IMR-90 (cell line): ENCODE data around the gene CD46. TPM values are rescaled to one million over a fixed set of nuclear protein-coding genes. Genes with fewer than 3 reads are reported as not detected.

Source experiments
- ATAC-seq: fragments of 200-7000 bp; cut with Tn5 transposase; 2 replicates; pipeline ENCODE4 v1.9.1; 2020; ENCODE audit warnings: low read depth, mild to moderate bottlenecking, moderate library complexity
- BruUV-seq: library from RNA; stranded (reverse); fragments of 400-500 nt; replicated peaks from 2 replicates; lab custom pipeline; 2021; lab: Mats Ljungman, UMichigan
- CTCF ChIA-PET: fragments of 300-600 bp; formaldehyde crosslinking; extraction: SDS; loops from one replicate; lab custom pipeline; 2021; ENCODE audit warnings: antibody characterized with exemption; lab: Yijun Ruan, JAX
- POLR2A ChIA-PET: fragments of 300-600 bp; sonication (Branson Sonifier 250); formaldehyde crosslinking; loops from one replicate; lab custom pipeline; 2022; ENCODE audit warnings: antibody characterized with exemption; ENCODE audit not compliant: unreplicated experiment; lab: Charles Lee
- DNase-seq: peaks from one replicate; pipeline ENCODE4 v3.0.0; 2013
- H2AFZ ChIP-seq: replicated peaks from 2 replicates; pipeline ENCODE3; 2013; ENCODE audit warnings: low read length, mild to moderate bottlenecking; ENCODE audit not compliant: poor library complexity
- H2AK5ac ChIP-seq: 2 replicates; pipeline ENCODE4 v1.6.1; 2013; ENCODE audit warnings: low read depth, low read length, inconsistent platforms
- H2AK9ac ChIP-seq: replicated peaks from 2 replicates; pipeline ENCODE3; 2013; ENCODE audit warnings: mild to moderate bottlenecking, low read depth, low read length, moderate library complexity; ENCODE audit not compliant: poor library complexity
- H2BK120ac ChIP-seq: 2 replicates; pipeline ENCODE4 v1.6.1; 2013; ENCODE audit warnings: low read depth, low read length, inconsistent platforms
- H2BK15ac ChIP-seq: 3 replicates; pipeline ENCODE4 v1.6.1; 2013; ENCODE audit warnings: low read depth, low read length, inconsistent platforms
- H2BK20ac ChIP-seq: 2 replicates; pipeline ENCODE4 v1.6.1; 2013; ENCODE audit warnings: low read depth, mild to moderate bottlenecking, inconsistent platforms, low read length, moderate library complexity
- H2BK5ac ChIP-seq: 2 replicates; pipeline ENCODE4 v1.6.1; 2013; ENCODE audit warnings: mild to moderate bottlenecking, low read depth, low read length, inconsistent platforms; ENCODE audit not compliant: poor library complexity, severe bottlenecking
- H3K14ac ChIP-seq: replicated peaks from 2 replicates; pipeline ENCODE4 v1.6.1; 2013; ENCODE audit warnings: low read depth, low read length, inconsistent platforms
- H3K18ac ChIP-seq: 2 replicates; pipeline ENCODE4 v1.6.1; 2013; ENCODE audit warnings: low read depth, low read length, control low read depth
- H3K23ac ChIP-seq: 2 replicates; pipeline ENCODE4 v1.6.1; 2013; ENCODE audit warnings: low read depth, low read length, inconsistent platforms
- H3K27ac ChIP-seq: 2 replicates; pipeline ENCODE4 v1.5.1; 2013; ENCODE audit warnings: mild to moderate bottlenecking, control low read depth, low read length; ENCODE audit not compliant: insufficient read depth
- H3K27me3 ChIP-seq: 2 replicates; pipeline ENCODE4 v1.6.1; 2013; ENCODE audit warnings: low read length; ENCODE audit not compliant: control insufficient read depth, insufficient read depth
- H3K36me3 ChIP-seq: 2 replicates; pipeline ENCODE4 v1.6.1; 2013; ENCODE audit warnings: low read length, mixed read lengths; ENCODE audit not compliant: control insufficient read depth, insufficient read depth
- H3K4ac ChIP-seq: 2 replicates; pipeline ENCODE4 v1.6.1; 2013; ENCODE audit warnings: low read depth, low read length, inconsistent platforms
- H3K4me1 ChIP-seq: 2 replicates; pipeline ENCODE4 v1.6.1; 2013; ENCODE audit warnings: low read length, mixed read lengths; ENCODE audit not compliant: control insufficient read depth, insufficient read depth
- H3K4me2 ChIP-seq: 2 replicates; pipeline ENCODE4 v1.6.1; 2013; ENCODE audit warnings: low read depth, mild to moderate bottlenecking, control low read depth, low read length, moderate library complexity
- H3K4me3 ChIP-seq: 2 replicates; pipeline ENCODE4 v1.5.1; 2013; ENCODE audit warnings: low read depth, mild to moderate bottlenecking, control low read depth, low read length, moderate library complexity; ENCODE audit not compliant: insufficient read depth
- H3K56ac ChIP-seq: 2 replicates; pipeline ENCODE4 v1.6.1; 2013; ENCODE audit warnings: low read length, inconsistent platforms; ENCODE audit not compliant: insufficient read depth; ENCODE audit errors: extremely low read depth
- H3K79me1 ChIP-seq, 2 experiments: 2 replicates each; pipeline ENCODE4 v1.6.1; 2013; ENCODE audit warnings: low read length in 2 of 2, inconsistent platforms in 1 of 2, low read depth in 1 of 2
- H3K9ac ChIP-seq: 2 replicates; pipeline ENCODE4 v1.6.1; 2013; ENCODE audit warnings: low read depth, low read length, control low read depth
- H3K9me1 ChIP-seq: 2 replicates; pipeline ENCODE4 v1.6.1; 2013; ENCODE audit warnings: low read length, inconsistent platforms; ENCODE audit not compliant: insufficient read depth
- H3K9me3 ChIP-seq: 2 replicates; pipeline ENCODE4 v1.6.1; 2013; ENCODE audit warnings: low read length; ENCODE audit not compliant: control insufficient read depth, insufficient read depth
- H4K20me1 ChIP-seq: 2 replicates; pipeline ENCODE4 v1.6.1; 2013; ENCODE audit warnings: low read length, inconsistent platforms; ENCODE audit not compliant: insufficient read depth
- H4K5ac ChIP-seq: 2 replicates; pipeline ENCODE4 v1.6.1; 2013; ENCODE audit warnings: mild to moderate bottlenecking, low read depth, low read length, control low read depth
- H4K8ac ChIP-seq, 2 experiments: 2 replicates each; pipeline ENCODE4 v1.6.1; 2013; ENCODE audit warnings: low read depth in 2 of 2, low read length in 2 of 2, control low read depth in 1 of 2, inconsistent platforms in 1 of 2
- H4K91ac ChIP-seq: 2 replicates; pipeline ENCODE4 v1.6.1; 2013; ENCODE audit warnings: low read depth, low read length, inconsistent platforms; ENCODE audit not compliant: insufficient read depth
- CEBPB ChIP-seq: IDR thresholded peaks from 2 replicates; pipeline ENCODE4 v1.6.1; 2012; ENCODE audit warnings: low read depth, low read length, improper control_type of control experiment
- CHD1 ChIP-seq: IDR thresholded peaks from 2 replicates; pipeline ENCODE4 v1.6.1; 2012; ENCODE audit warnings: low read depth, low read length, improper control_type of control experiment
- ELK1 ChIP-seq: fragments of 150-350 bp; IDR thresholded peaks from 2 replicates; pipeline ENCODE4 v1.6.1; 2016; ENCODE audit warnings: low read depth, mild to moderate bottlenecking, low read length, moderate library complexity, borderline replicate concordance
- MAFK ChIP-seq: IDR thresholded peaks from 2 replicates; pipeline ENCODE4 v1.6.1; 2012; ENCODE audit warnings: low read depth, low read length, improper control_type of control experiment
- MAZ ChIP-seq: IDR thresholded peaks from 2 replicates; pipeline ENCODE4 v1.6.1; 2012; ENCODE audit warnings: low read depth, mild to moderate bottlenecking, low read length, improper control_type of control experiment, moderate library complexity, borderline replicate concordance
- MXI1 ChIP-seq: IDR thresholded peaks from 2 replicates; pipeline ENCODE4 v1.6.1; 2012; ENCODE audit warnings: low read depth, mild to moderate bottlenecking, low read length, moderate library complexity, borderline replicate concordance
- NFE2L2 ChIP-seq: fragments of 150-350 bp; IDR thresholded peaks from 2 replicates; pipeline ENCODE4 v1.6.1; 2016; ENCODE audit warnings: low read depth, mild to moderate bottlenecking, low read length
- POLR2A ChIP-seq: IDR thresholded peaks from 2 replicates; pipeline ENCODE4 v1.6.1; 2012; ENCODE audit warnings: mild to moderate bottlenecking, low read depth, low read length
- RCOR1 ChIP-seq: IDR thresholded peaks from 2 replicates; pipeline ENCODE4 v1.6.1; 2012; ENCODE audit warnings: mild to moderate bottlenecking, low read length, improper control_type of control experiment; ENCODE audit not compliant: insufficient replicate concordance
- WGBS, 2 experiments: methylation state at CpG; one replicate each; pipeline versions ENCODE4 v1.1.5 to v1.1.7; 2013; ENCODE audit warnings: missing lambda C conversion rate in 2 of 2; ENCODE audit not compliant: insufficient read length in 1 of 2; ENCODE audit errors: extremely low coverage in 2 of 2; 5-methylcytosine and 5-hydroxymethylcytosine counted together
- dilution Hi-C: fragments of 300-500 bp; cut with HindIII; formaldehyde crosslinking; loops from one replicate; pipeline ENCODE4 v1.14.3; 2018; ENCODE audit warnings: low sequenced_read_pairs; ENCODE audit not compliant: unreplicated experiment
- in situ Hi-C: fragments of 300-500 bp; cut with MboI; formaldehyde crosslinking; loops from 3 replicates; pipeline ENCODE4 v1.14.3; 2019; ENCODE audit warnings: low sequenced_read_pairs, inconsistent platforms, mixed read lengths
- intact Hi-C: fragments of 100-400 bp; cut with micrococcal nuclease; formaldehyde crosslinking; loops from 2 replicates; pipeline ENCODE4 v1.10.0; 2022
- polyA plus RNA-seq, 3 experiments: library from polyadenylated mRNA; depleted of rRNA; stranded (reverse); fragments of >200 nt; gene quantifications; 2 replicates each; pipeline ENCODE4 v1.2.3, GENCODE V29; 2012; ENCODE audit warnings: low replicate concordance in 1 of 3
- total RNA-seq: library from RNA; depleted of rRNA; stranded (reverse); fragments of >200 nt; gene quantifications from 2 replicates; pipeline ENCODE4 v1.2.3, GENCODE V29; 2012
- TF ChIP-seq, protein P1 (sequence below): conservative IDR thresholded peaks from 2 replicates; pipeline ENCODE4 v1.5.1; 2012; ENCODE audit warnings: mild to moderate bottlenecking, low read depth, low read length, improper control_type of control experiment

The CD46 gene
- total and polyA plus RNA-seq, 2 of the 4 experiments (the other 2 are of a cell fraction): 37.1 to 82.0 TPM

DNA sequence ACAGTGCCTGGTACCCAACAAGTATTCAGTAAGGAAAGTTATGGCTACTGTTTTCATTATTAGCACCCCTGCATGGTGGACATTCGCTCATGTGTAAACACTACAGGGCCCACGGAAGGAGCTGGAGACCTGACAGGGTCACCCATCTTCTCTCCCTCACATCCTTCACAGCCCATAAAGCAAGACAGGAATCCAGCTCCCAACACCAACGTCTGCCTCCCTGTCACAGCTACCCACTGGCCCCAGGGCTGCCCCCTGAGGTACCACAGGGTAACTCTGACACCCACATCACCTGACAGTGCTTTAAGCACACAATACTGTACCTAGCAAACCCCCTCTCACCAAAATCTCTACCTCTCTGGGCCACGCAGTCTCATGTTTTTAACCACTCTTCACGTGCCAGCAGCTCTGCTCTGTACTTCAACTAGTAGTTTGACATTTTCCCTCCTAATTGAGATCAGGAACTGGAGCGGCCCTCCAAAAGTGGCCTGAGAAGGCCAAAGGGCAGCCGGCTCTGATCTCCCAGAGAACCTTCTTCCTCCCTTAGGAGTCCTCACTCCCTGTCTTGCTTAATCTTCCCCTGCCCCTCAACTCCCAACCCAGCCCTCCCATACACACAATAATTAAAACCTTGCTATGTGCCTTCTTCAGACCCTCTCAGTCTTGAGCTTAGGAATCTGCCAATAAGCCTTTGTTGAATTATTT lies 82.3 kb downstream of the CD46 start:
- peaks cover 3% of the 10 kb centered on the region for H3K4me1 ChIP-seq
- H4K8ac ChIP-seq: no peak overlapping the region
- H4K20me1 ChIP-seq: no peaks in the 10 kb centered on the region
- dilution Hi-C loops: no loop called here
- CTCF ChIA-PET: no interaction called here
- no peak overlapping the region for H2BK120ac ChIP-seq
- no peak overlapping the region for H2AK9ac ChIP-seq
- in situ Hi-C loops: no loop called here
- H3K79me1 ChIP-seq: peaks cover 3 to 17% of the 10 kb centered on the region in 2 experiments; a peak in 2 of 4 replicates
- no peak overlapping the region for H4K5ac ChIP-seq
- BruUV-seq: no TSS peak
- no peak overlapping the region for H3K18ac ChIP-seq
- no peak overlapping the region for H3K4ac ChIP-seq
- H2AFZ ChIP-seq: no peak overlapping the region
- H4K91ac ChIP-seq: no peak overlapping the region
- no peak overlapping the region for H2BK20ac ChIP-seq
- POLR2A ChIA-PET: no interaction called here
- H3K9ac ChIP-seq: no peak overlapping the region
- no peak overlapping the region for H3K23ac ChIP-seq
- intact Hi-C loops: no loop called here
- no peak overlapping the region for H2BK15ac ChIP-seq
- H3K9me3 ChIP-seq: no peaks in the 10 kb centered on the region
- 72% methylated on average over 4 of the region's 7 CpGs; no CpG with 5 or more reads in 1 of the 2 experiments for WGBS, 2 experiments
- H2AK5ac ChIP-seq: no peak overlapping the region
- TF ChIP-seq, protein P1, sequence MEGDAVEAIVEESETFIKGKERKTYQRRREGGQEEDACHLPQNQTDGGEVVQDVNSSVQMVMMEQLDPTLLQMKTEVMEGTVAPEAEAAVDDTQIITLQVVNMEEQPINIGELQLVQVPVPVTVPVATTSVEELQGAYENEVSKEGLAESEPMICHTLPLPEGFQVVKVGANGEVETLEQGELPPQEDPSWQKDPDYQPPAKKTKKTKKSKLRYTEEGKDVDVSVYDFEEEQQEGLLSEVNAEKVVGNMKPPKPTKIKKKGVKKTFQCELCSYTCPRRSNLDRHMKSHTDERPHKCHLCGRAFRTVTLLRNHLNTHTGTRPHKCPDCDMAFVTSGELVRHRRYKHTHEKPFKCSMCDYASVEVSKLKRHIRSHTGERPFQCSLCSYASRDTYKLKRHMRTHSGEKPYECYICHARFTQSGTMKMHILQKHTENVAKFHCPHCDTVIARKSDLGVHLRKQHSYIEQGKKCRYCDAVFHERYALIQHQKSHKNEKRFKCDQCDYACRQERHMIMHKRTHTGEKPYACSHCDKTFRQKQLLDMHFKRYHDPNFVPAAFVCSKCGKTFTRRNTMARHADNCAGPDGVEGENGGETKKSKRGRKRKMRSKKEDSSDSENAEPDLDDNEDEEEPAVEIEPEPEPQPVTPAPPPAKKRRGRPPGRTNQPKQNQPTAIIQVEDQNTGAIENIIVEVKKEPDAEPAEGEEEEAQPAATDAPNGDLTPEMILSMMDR: no peak
- no peak for TF ChIP-seq NFE2L2
- no peak for TF ChIP-seq MAFK
- TF ChIP-seq CHD1: no peak
- TF ChIP-seq MAZ: no peak
- TF ChIP-seq CEBPB: no peak
- no peak for TF ChIP-seq RCOR1
- no peak for TF ChIP-seq ELK1
- TF ChIP-seq MXI1: no peak
- TF ChIP-seq POLR2A: no peak
- ATAC-seq (no peak), DNase-seq (no peak)
- H3K14ac ChIP-seq: no peak overlapping the region
- H3K9me1 ChIP-seq: peaks cover 4% of the 10 kb centered on the region
- no peak overlapping the region for H3K4me3 ChIP-seq
- H3K27ac ChIP-seq: no peak overlapping the region
- H3K36me3 ChIP-seq: no peaks in the 10 kb centered on the region
- no peak overlapping the region for H3K56ac ChIP-seq
- no peak overlapping the region for H2BK5ac ChIP-seq
- no peaks in the 10 kb centered on the region for H3K27me3 ChIP-seq
- H3K4me2 ChIP-seq: no peak overlapping the region
